Calu3 (cell line): Measurements from ENCODE around the gene MAP4K2. TPM values are rescaled to one million over a fixed set of nuclear protein-coding genes. Genes with fewer than 3 reads are reported as not detected.
"Not testable (repeated sequence)": the region's sequence is repeated elsewhere in the genome, so short reads cannot be mapped to it uniquely, and the experiment has no call there.

Source experiments
- BruUV-seq: library from RNA; stranded (reverse); fragments of 400-500 nt; replicated peaks from 2 replicates; lab custom pipeline; 2021; lab: Mats Ljungman, UMichigan
- CTCF ChIA-PET: fragments of 300-600 bp; sonication (Branson Sonifier 250); formaldehyde crosslinking; loops from one replicate; lab custom pipeline; 2022; ENCODE audit warnings: antibody characterized with exemption; lab: Charles Lee
- DNase-seq: peaks from one replicate; pipeline ENCODE4 v3.0.0; 2022
- H3K27ac Mint-ChIP-seq: one replicate; pipeline ENCODE4 v1.8.0; 2022; ENCODE audit warnings: mixed read lengths; ENCODE audit not compliant: unreplicated experiment
- H3K27me3 Mint-ChIP-seq: one replicate; pipeline ENCODE4 v1.8.0; 2022; ENCODE audit warnings: mixed read lengths; ENCODE audit not compliant: unreplicated experiment
- H3K36me3 Mint-ChIP-seq: one replicate; pipeline ENCODE4 v1.8.0; 2022; ENCODE audit warnings: mild to moderate bottlenecking, moderate library complexity, mixed read lengths; ENCODE audit not compliant: insufficient read depth, unreplicated experiment
- H3K4me1 Mint-ChIP-seq: one replicate; pipeline ENCODE4 v1.8.0; 2022; ENCODE audit warnings: mild to moderate bottlenecking, low read depth, mixed read lengths; ENCODE audit not compliant: unreplicated experiment
- H3K4me3 Mint-ChIP-seq: one replicate; pipeline ENCODE4 v1.8.0; 2022; ENCODE audit warnings: mild to moderate bottlenecking, low read depth, moderate library complexity, mixed read lengths; ENCODE audit not compliant: unreplicated experiment
- H3K9me3 Mint-ChIP-seq: one replicate; pipeline ENCODE4 v1.8.0; 2022; ENCODE audit warnings: low read depth, mixed read lengths; ENCODE audit not compliant: unreplicated experiment
- CTCF ChIP-seq: fragments of 200-600 bp; IDR thresholded peaks from one replicate; pipeline ENCODE4 v1.8.0; 2022; ENCODE audit warnings: antibody characterized with exemption; ENCODE audit not compliant: unreplicated experiment
- intact Hi-C: fragments of 100-400 bp; cut with micrococcal nuclease; formaldehyde crosslinking; loops from one replicate; pipeline ENCODE4 v1.10.0; 2022; ENCODE audit not compliant: unreplicated experiment
- total RNA-seq: library from RNA; stranded (reverse); gene quantifications from 2 replicates; pipeline ENCODE4 v1.2.3, GENCODE V29; 2022

The MAP4K2 gene
- total RNA-seq, 1 experiment from 2014 or later = 17.4 TPM

- Mint-ChIP-seq H3K27me3 (no peaks in the 10 kb centered on the region), H3K9me3 (no peaks in the 10 kb centered on the region), H3K4me1 (no peaks in the 10 kb centered on the region), H3K4me3 (no peak overlapping the region), H3K36me3 (peaks cover 29% of the 10 kb centered on the region), H3K27ac (no peak overlapping the region)
- no TSS peak for BruUV-seq
- DNase-seq = no peak
- no peak for TF ChIP-seq CTCF
- intact Hi-C loops = no loop called here
- CTCF ChIA-PET = interaction anchor here (0.6 kb wide), 1 partner anchor 190 kb away, joined by 3 read pairs; no protein-coding TSS in a partner anchor
These were observed 23.0 kb upstream of the MAP4K2 start for GRCh38 chr11:64826062-64826461.

GRCh38 chr11:64823568-64824119 is 20.6 kb upstream of the MAP4K2 start:
- H3K36me3 Mint-ChIP-seq = peaks cover 21% of the 10 kb centered on the region
- H3K9me3 Mint-ChIP-seq = no peaks in the 10 kb centered on the region
- H3K4me3 Mint-ChIP-seq = no peak overlapping the region
- CTCF ChIA-PET = no interaction called here
- H3K27me3 Mint-ChIP-seq = no peaks in the 10 kb centered on the region
- TF ChIP-seq CTCF = no peak
- no peaks in the 10 kb centered on the region for H3K4me1 Mint-ChIP-seq
- BruUV-seq = no TSS peak
- H3K27ac Mint-ChIP-seq = no peak overlapping the region
- intact Hi-C loops = no loop called here
- DNase-seq = no peak

GRCh38 chr11:64817476-64817875 is 14.5 kb upstream of the MAP4K2 start:
- H3K27ac Mint-ChIP-seq = no peak overlapping the region
- no peak overlapping the region for H3K4me3 Mint-ChIP-seq
- no peak for TF ChIP-seq CTCF
- intact Hi-C loops = no loop called here
- DNase-seq = no peak
- peaks cover 10% of the 10 kb centered on the region for H3K4me1 Mint-ChIP-seq
- no TSS peak for BruUV-seq
- no peaks in the 10 kb centered on the region for H3K9me3 Mint-ChIP-seq
- peaks cover 4% of the 10 kb centered on the region for H3K36me3 Mint-ChIP-seq
- no peaks in the 10 kb centered on the region for H3K27me3 Mint-ChIP-seq
- CTCF ChIA-PET = no interaction called here

- CTCF ChIA-PET = interaction anchor here (0.7 kb wide), 1 partner anchor 295 kb away, joined by 3 read pairs; no protein-coding TSS in a partner anchor
- H3K4me3 Mint-ChIP-seq, H3K9me3 Mint-ChIP-seq, H3K27me3 Mint-ChIP-seq, DNase-seq, H3K36me3 Mint-ChIP-seq, intact Hi-C loops, H3K4me1 Mint-ChIP-seq, BruUV-seq: not testable (repeated sequence)
- H3K27ac Mint-ChIP-seq = peak overlapping the region; percentile 7
These were observed 12.4 kb upstream of the MAP4K2 start for GRCh38 chr11:64815433-64815832.

- Mint-ChIP-seq H3K27ac (no peak overlapping the region), H3K36me3 (peaks cover 14% of the 10 kb centered on the region), H3K9me3 (no peaks in the 10 kb centered on the region), H3K4me3 (no peak overlapping the region), H3K27me3 (no peaks in the 10 kb centered on the region), H3K4me1 (peaks cover 10% of the 10 kb centered on the region)
- TF ChIP-seq CTCF = no peak
- CTCF ChIA-PET = no interaction called here
- intact Hi-C loops = no loop called here
- no peak for DNase-seq
- no TSS peak for BruUV-seq
These were observed 11.7 kb upstream of the MAP4K2 start for GRCh38 chr11:64814712-64815187.
